GM12891 (cell line): ENCODE measurements around the gene COL25A1.

ENCODE experiments used
- DNase-seq: peaks from one replicate; pipeline ENCODE4 v3.0.0; 2011; ENCODE audit warnings: low spot score; ENCODE audit not compliant: insufficient read length
- FAIRE-seq: peaks from 2 replicates; lab custom pipeline; 2011; peaks lifted over from hg19 to GRCh38; lab: Jason Lieb, UNC
- PAX5 ChIP-seq: IDR thresholded peaks from 2 replicates; pipeline ENCODE4 v1.6.1; 2011; ENCODE audit warnings: low read length, moderate library complexity, mild to moderate bottlenecking; ENCODE audit not compliant: insufficient read depth, severe bottlenecking
- POLR2A ChIP-seq: IDR thresholded peaks from 2 replicates; pipeline ENCODE4 v1.6.1; 2011; ENCODE audit warnings: low read depth, low read length, control low read depth
- POLR2AphosphoS5 ChIP-seq: IDR thresholded peaks from 2 replicates; pipeline ENCODE4 v1.6.1; 2011; ENCODE audit warnings: low read depth, low read length, control low read depth
- POU2F2 ChIP-seq: IDR thresholded peaks from 2 replicates; pipeline ENCODE4 v1.6.1; 2011; ENCODE audit warnings: low read depth, mild to moderate bottlenecking, control low read depth, low read length, moderate library complexity
- SPI1 ChIP-seq: IDR thresholded peaks from 2 replicates; pipeline ENCODE4 v1.6.1; 2011; ENCODE audit warnings: low read depth, low read length, control low read depth
- TAF1 ChIP-seq: IDR thresholded peaks from 2 replicates; pipeline ENCODE4 v1.6.1; 2011; ENCODE audit warnings: low read depth, low read length, control low read depth

The COL25A1 gene

GRCh38 chr4:108834166-108834834 is 468.2 kb downstream of the COL25A1 start:
- DNase-seq: no peak
- no peak for TF ChIP-seq TAF1
- TF ChIP-seq POU2F2: no peak
- no peak for TF ChIP-seq POLR2AphosphoS5
- TF ChIP-seq SPI1: no peak
- TF ChIP-seq PAX5: no peak
- TF ChIP-seq POLR2A: no peak
- FAIRE-seq: no peak

- DNase-seq (no peak), FAIRE-seq (no peak)
- TF ChIP-seq POLR2A (no peak), TAF1 (no peak), POU2F2 (no peak), POLR2AphosphoS5 (no peak), PAX5 (no peak), SPI1 (no peak)
Measured at GRCh38 chr4:108833046-108833445, 469.4 kb downstream of the COL25A1 start.

- FAIRE-seq (no peak), DNase-seq (no peak)
- TF ChIP-seq TAF1 (no peak), PAX5 (no peak), SPI1 (no peak), POLR2A (no peak), POU2F2 (no peak), POLR2AphosphoS5 (no peak)
Measured at GRCh38 chr4:108831886-108832285, 470.6 kb downstream of the COL25A1 start.

- no peak for FAIRE-seq
- TF ChIP-seq POLR2AphosphoS5 (no peak), TAF1 (no peak), SPI1 (no peak), PAX5 (no peak), POLR2A (no peak), POU2F2 (no peak)
- no peak for DNase-seq
Measured at GRCh38 chr4:108831291-108831690, 471.2 kb downstream of the COL25A1 start.

- FAIRE-seq: no peak
- no peak for TF ChIP-seq PAX5
- TF ChIP-seq TAF1: no peak
- TF ChIP-seq POLR2AphosphoS5: no peak
- TF ChIP-seq SPI1: no peak
- no peak for TF ChIP-seq POLR2A
- TF ChIP-seq POU2F2: no peak
- DNase-seq: no peak
Measured at GRCh38 chr4:108830509-108831244, 471.8 kb downstream of the COL25A1 start.

- DNase-seq (no peak), FAIRE-seq (no peak)
Measured at GRCh38 chr4:108829966-108830492, 472.4 kb downstream of the COL25A1 start.

GRCh38 chr4:108828620-108829019 is 473.8 kb downstream of the COL25A1 start:
- no peak for FAIRE-seq
- DNase-seq: no peak
- TF ChIP-seq PAX5: no peak
- TF ChIP-seq SPI1: no peak
- TF ChIP-seq POLR2A: no peak
- no peak for TF ChIP-seq POU2F2
- no peak for TF ChIP-seq POLR2AphosphoS5
- no peak for TF ChIP-seq TAF1

More at GRCh38 chr4:108829966-108830492, 472.4 kb downstream of the COL25A1 start:
- no peak for TF ChIP-seq TAF1
- TF ChIP-seq SPI1: no peak
- no peak for TF ChIP-seq POU2F2
- TF ChIP-seq PAX5: no peak
- no peak for TF ChIP-seq POLR2A
- no peak for TF ChIP-seq POLR2AphosphoS5

GRCh38 chr4:108825737-108826136 is 476.7 kb downstream of the COL25A1 start:
- no peak for FAIRE-seq
- TF ChIP-seq TAF1 (no peak), SPI1 (no peak), PAX5 (no peak), POU2F2 (no peak), POLR2A (no peak), POLR2AphosphoS5 (no peak)
- DNase-seq: no peak

GRCh38 chr4:108821351-108821930 is 481.0 kb downstream of the COL25A1 start:
- FAIRE-seq: no peak
- TF ChIP-seq POLR2AphosphoS5 (no peak), PAX5 (no peak), SPI1 (no peak), TAF1 (no peak), POLR2A (no peak), POU2F2 (no peak)
- no peak for DNase-seq
